SH-SY5Y (cell line): Measurements from ENCODE around the gene WDR5.

Experiments used
- GATA2 ChIP-seq: IDR thresholded peaks from 2 replicates; pipeline ENCODE4 v1.6.1; 2011; ENCODE audit warnings: mild to moderate bottlenecking, low read depth, low read length
- GATA3 ChIP-seq: IDR thresholded peaks from 2 replicates; pipeline ENCODE4 v1.6.1; 2011; ENCODE audit warnings: low read depth, mild to moderate bottlenecking, low read length, moderate library complexity

GRCh38 chr9:134200730-134201129, 64.8 kb downstream of the WDR5 start:
- TF ChIP-seq GATA2 (no peak), GATA3 (no peak)
